HG02623 (cell line): ENCODE measurements around the gene MYO1A.

ENCODE experiments used
- ATAC-seq: cut with Tn5 transposase; IDR thresholded peaks from one replicate; pipeline ENCODE4 v1.9.1; 2021; ENCODE audit warnings: moderate library complexity; ENCODE audit not compliant: unreplicated experiment

The MYO1A gene

DNA sequence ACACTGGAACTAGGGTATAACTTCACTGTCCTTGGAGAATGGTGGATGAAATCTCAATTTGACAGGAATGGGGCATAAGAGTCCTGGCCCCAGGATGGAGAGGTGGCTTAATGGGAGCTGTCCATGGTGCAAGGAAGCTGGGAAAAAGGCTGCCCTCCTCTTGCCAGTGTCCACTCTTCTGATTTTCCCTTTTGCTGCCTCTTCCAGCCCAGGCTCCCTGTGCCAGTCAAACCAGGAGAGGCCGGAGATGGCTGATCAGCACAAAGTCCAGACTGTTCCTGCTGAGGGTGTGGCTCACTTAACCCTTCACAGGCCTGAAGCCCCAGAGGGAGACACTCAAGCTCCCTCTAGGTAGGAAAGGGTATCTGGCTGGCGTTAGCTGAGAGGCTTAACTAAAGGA is at the start of gene MYO1A:
TSS of gene MYO1A (minus strand) at position 240 of the 400 bp plus-strand sequence. CDS start 1,806 bp downstream, outside the sequence.
- ATAC-seq, result no peak

DNA sequence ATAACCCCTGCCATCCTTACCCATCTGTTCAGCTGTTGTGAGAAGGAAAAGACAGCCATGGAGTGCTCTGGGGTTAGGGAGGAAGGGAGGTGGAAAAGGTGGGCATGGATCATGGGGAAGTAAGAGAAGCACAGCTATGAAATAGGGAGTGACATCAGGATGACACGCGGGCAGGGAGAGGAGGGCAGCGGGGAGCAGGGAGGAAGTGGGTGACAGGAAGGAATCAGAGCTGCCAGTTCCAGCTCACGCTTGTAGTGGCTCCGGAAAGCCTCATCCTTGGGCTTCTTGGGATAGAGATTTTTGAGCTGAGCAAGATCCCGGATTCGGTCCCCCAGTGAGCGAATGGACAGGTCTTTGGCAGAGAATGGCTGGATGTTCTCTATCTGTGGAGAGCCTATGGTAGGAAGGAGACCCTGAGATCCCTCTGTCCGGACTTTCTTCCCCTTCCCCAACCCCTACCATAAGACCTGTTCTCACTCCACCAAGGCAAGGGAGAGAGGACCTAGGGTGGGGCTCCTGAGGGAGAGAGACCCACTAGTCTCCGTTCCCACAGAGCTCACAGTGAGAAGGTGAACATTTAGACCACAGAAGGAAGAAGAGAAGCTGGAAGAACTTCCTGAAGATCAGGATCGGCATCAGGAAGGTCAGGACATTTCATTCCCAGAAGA is 49.3 kb upstream of the MYO1A start:
- ATAC-seq, result no peak

DNA sequence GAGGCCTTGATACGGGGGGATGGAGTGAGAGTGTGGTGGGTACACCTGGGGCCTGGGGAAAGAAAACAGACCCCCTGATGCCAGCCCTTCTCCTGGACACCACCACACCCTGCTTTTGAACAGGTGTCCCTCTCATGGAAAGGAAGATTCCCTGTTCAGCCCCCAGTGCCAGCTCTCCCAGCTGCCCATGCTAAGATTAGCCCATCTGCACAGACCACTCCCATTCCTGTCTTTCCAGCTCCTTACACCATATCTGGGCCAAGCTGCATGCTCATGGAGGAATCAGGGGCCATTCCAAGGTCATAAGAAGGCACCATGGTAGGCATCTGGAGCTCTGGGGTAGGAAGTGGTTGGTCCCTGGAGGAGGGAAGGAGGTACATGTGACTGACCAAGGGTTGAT is 48.6 kb upstream of the MYO1A start:
- ATAC-seq, result no peak

DNA sequence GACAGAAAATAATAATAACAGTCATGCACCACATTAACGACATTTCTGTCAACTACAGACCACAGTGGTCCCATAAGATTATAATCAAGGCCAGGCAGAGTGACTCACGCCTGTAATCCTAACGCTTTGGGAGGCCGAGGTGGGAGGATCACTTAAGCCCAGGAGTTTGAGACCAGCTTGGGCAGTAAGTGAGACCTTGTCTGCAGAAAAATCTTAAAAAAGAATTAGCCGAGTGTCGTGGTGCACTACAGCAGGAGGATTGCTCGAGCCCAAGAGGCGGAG is 47.6 kb upstream of the MYO1A start:
- ATAC-seq, result no peak

DNA sequence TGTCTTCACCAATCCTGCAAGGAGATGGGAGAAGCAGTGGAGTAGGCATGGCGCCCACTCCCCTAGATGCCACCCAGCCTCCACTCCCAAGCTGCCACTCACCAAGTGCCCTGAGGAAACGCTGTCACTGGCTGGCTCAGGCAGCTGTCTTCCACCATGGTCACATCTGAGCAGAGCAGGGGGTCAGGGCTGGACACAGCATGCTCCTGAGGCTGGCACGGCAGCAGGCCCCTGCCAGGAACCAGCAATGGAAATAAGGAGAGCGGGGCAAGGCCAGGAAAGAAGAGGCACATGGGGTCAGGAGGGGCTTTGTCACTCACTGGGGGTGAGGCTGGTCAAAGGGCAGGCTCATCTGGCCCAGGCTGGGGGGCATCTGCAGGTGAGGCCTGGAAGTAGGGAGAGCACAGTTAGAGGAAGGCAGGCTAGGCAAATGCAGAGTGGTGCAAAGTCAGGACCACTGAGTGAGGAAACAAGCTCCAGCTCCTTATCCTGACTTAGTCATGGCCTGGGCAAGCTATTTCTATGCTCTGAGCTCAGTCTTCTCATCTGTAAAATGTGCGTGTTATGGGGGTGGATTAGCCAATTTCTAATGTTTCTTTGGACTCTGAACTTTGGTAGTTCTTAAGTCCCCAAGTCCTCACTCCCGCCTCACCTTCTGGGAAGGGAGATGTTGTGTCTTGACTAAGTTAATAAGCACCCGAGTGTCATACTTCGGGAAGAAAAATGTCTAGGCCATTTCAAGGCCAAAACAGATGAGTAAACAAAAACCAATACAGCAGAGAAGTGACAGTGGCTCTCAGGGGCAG is 47.0 kb upstream of the MYO1A start:
- ATAC-seq, result no peak

DNA sequence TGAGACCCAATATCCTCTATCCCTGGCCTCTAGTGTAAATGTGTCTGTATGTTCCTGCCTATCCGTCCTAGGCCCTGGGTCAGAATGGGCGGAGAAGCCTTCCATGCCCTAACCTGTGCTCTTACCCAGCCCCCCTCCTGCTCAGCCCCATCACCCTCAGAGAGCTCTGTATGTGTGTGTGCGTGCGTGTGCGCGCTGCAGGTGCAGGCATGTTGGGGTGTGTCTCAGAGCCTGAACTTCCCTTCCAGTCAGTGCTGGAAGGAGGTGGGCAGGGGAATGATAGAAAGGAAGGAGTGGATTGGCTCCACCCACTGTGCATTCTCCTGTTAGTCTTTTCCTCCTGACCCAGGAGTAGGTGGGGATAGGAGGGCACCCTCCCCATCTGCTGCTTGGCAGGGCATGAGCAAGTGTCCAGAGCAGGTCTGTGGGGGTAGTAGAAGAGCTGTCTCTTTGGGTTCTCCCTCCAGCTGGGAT is 46.2 kb upstream of the MYO1A start:
- ATAC-seq, result no peak

DNA sequence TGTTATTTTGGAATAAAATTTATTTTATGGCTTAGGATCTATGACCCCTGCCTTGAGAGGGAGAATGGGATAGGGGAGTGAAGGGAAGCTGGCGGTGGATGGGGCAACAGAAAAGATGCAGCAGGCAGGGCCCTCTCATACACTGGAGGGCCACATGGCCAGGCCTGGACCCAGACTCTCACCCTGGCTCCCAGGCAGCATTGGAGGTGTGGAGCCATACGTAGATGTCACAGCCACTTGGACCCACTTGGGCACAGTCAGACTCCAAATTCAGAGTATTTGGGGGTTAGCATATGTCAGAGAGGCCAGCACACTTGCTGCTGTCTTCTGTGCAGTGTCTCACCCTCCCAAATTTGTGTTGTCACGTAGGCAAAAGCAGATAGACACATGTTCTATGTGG is 45.5 kb upstream of the MYO1A start:
- ATAC-seq, result no peak

DNA sequence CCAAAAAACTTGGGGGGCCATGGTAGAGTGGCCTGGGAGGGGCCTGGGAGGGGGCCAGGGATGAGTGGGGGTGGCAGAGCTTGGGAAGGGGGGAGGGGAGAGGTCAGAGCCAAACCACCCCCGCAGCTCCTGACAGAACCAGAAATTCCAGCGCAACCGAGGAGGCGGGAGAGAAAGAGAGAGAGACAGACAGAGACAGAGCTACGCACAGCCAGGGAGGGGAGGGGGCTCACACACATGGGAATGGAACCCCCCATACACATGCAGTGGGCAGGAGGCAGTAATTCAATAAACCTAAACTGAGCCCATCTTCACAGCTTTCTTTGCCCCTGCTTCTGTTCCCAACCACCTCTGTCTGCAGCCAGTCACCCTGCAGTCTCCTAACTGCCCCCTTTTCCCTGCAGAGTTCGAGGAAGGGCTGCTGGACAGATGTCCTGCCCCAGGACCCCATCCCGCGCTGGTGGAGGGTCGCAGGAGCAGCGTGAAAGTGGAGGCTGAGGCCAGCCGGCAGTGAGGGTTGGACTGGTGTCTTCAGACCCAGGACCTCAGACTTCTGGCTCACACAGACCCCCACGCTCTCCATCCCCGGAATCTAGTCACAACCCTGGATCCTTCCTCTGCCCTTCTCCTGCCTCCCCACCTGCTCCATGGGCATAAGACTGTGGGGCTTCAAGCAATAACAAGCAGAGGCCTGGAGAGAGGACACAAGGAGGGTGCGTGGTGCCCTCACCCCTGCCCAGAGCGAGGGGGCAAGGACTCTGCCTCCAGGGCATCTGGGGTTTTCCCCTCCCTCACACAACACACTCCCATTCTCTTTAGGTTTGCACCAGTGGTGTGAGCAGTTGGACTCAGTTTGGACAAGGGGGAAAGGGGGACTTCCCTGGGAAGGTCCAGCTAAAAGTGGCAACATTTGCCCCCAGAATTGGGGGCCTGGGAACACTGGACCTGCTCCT is 44.6 kb upstream of the MYO1A start:
- no peak for ATAC-seq

DNA sequence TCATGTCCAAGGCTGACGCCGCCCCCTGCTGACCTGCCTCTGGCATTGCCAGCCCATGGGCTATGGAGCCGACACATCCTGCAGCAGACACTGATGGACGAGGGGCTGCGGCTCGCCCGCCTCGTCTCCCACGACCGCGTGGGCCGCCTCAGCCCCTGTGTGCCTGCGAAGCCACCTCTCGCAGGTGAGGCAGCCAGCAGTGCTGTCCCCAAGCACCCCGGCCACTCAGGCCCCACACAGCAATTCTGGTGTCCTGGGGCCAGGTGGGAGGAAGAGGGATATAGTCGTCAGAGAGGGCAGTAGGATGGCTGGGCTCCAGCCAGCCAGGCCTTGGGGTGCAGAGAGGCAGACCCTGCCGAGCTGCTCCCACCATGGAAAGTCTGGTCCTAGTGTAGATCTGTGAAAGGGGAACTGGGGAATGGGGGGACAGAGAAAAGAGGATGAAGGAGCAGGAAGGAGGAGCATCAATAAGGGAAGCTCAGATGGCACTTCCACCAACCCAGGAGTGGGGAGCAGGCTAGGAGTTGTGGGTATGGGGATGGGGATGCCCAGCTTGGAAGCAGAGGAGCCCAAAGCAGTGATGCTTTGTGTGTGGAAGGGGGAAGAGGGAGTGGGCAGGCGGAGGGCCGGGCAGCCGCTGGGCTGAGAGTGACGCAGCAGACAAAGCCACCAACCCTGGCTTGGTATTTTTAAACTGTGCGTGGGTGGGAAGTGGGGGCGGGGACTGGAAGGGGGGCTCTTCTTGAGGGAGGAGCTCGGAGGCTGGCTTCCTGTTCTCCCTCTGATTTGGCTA is 43.7 kb upstream of the MYO1A start:
- peak; percentile 28 for ATAC-seq

DNA sequence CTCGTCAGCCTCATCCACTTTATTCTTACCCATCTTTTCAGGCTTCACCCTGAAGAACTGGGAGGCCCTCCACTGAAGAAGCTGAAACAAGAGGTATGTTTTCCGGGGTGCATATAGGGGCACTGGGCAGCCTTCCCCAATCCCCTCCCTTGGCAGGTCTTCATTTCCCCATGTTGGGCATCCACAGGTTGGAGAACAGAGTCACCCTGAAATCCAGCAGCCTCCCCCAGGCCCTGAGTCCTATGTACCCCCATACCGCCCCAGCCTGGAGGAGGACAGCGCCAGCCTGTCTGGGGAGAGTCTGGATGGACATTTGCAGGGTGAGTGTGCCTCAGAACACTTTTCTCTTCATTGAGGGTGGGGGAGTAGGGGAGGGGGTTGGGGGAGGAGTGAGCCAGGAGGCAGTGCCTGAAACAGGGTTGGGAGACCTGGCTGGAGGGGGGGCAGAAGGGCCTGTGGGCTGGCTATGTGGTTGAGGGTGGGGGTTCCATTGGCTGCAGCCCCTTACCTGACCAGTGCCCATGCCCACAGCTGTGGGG is 43.0 kb upstream of the MYO1A start:
- no peak for ATAC-seq

DNA sequence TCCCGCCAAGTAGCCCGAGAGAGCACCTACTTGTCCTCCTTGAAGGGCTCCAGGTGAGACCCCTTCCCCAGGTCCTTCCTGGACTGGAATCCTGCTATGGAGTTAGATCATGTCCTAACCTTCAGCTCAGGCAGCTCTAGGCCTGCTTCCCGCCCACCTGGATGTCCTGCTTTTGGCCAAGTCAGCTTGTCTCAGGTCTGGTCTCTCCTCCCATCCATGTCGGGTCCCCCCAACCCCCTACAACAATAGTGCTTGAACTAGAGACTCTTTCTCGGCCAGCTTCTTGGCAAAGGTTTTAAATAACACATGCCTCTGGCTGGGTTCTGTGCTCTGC is 42.6 kb upstream of the MYO1A start:
- ATAC-seq, result no peak

DNA sequence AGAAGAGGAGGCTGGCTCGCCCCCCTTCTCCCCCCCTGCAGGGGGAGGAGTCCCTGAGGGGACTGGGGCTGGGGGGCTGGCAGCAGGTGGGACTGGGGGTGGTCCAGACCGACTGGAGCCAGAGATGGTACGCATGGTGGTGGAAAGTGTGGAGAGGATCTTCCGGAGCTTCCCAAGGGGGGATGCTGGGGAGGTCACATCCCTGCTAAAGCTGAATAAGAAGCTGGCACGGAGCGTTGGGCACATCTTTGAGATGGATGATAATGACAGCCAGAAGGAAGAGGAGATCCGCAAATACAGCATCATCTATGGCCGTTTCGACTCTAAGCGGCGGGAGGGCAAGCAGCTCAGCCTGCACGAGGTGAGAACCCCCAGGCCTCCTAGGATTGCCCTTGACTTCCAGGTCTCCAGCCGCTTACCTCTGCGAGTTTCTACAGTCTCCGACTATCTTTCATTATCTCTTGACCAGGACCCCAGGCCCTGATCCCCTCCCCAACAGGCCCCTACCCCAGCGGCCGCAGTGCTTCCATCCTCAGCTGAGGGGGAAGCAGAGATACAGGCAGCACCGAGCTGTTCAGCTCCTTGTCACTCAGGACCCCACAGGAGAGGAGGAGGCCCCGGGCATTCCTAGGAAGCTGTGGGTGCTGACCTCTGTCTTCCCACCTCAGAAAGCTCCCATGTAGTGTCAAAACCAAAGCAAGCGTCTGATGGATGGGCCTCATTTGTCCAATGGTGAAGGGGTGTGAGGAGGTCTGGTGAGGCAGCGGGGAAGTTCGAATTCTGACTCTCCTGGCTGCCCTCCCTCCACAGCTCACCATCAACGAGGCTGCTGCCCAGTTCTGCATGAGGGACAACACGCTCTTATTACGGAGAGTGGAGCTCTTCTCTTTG is 42.0 kb upstream of the MYO1A start:
- no peak for ATAC-seq

DNA sequence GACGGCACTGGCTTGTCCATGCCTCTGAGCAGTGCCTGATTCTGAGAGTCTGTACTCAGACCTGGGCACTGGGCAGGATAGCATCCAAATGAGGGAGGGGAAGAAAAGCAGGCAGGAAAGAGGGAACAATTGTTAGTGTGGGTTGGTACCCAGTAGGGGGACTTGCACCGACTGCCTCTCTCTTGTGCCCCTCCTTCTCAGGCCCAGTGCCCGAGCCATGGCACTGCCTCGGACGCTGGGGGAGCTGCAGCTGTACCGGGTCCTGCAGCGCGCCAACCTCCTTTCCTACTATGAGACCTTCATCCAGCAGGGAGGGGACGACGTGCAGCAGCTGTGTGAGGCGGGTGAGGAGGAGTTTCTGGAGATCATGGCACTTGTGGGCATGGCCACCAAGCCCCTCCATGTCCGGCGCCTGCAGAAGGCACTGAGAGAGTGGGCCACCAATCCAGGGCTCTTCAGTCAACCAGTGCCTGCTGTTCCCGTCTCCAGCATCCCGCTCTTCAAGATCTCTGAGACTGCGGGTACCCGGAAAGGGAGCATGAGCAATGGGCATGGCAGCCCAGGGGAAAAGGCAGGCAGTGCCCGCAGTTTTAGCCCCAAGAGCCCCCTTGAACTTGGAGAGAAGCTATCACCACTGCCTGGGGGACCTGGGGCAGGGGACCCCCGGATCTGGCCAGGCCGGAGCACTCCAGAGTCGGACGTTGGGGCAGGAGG is 41.2 kb upstream of the MYO1A start:
- no peak for ATAC-seq

DNA sequence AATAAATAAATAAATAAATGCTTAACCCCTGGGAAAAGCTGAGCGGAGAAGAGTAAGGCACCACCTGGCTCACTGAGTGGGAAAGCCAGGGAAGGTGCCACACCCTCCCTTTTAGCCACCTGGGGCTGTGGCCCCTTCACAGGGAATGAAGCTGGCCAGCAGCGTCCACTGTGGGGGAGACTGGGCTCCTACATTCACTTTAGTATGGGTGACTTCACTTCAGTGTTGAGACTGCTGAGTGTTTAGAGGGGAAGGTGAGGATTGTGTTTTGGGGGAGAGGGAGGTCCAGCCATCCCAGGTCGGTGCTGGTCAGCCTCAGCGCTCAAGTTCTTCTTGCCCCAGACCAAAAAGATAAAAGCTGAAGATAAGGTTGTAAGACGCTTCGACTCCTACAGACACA is 40.6 kb upstream of the MYO1A start:
- no peak for ATAC-seq

DNA sequence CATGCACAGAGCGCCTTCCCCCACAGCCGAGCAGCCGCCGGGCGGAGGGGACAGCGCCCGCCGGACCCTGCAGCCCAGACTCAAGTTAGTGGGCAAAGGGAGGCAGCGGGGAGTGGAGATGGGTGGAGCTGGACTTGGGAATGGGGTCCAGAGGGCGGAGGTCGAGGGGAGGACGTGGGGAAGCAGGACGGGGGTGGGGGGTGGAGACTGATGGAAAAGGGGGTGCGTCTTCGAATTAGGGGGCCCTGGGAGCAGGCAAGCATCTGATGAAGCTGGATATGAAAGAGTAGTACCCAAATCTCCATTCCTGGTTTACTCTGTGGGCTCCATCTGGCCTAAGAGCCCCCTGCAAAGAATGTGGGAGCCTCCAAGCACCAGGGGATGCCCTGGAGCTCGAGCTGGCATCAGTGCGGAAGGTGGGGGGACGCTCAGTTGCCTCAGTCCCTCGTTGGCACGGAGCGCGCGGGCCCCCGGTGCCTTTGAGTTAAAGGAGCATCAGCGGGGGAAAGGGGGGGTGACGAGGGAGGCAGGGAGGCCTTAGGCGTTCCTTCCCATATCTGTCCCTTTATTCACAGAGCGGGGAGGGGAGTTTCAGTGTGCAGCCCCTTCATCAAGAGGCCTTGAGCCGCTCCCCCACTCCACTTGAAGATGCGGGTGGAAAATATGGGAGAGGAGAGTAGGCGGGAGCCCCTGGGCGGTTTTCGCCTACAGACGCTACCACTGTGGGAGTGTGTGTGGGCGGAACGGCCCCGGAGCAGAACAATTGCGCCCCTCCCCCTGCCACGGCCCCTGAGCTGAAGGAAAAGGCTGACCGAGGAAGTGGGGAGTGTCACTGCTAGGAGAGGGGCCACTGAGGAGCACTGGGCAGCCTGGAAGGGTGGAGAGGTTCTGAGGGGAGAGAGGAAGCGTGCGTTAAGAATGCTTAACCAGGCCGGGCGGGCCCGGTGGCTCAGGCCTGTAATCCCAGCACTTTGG is 39.6 kb upstream of the MYO1A start:
- no peak for ATAC-seq

DNA sequence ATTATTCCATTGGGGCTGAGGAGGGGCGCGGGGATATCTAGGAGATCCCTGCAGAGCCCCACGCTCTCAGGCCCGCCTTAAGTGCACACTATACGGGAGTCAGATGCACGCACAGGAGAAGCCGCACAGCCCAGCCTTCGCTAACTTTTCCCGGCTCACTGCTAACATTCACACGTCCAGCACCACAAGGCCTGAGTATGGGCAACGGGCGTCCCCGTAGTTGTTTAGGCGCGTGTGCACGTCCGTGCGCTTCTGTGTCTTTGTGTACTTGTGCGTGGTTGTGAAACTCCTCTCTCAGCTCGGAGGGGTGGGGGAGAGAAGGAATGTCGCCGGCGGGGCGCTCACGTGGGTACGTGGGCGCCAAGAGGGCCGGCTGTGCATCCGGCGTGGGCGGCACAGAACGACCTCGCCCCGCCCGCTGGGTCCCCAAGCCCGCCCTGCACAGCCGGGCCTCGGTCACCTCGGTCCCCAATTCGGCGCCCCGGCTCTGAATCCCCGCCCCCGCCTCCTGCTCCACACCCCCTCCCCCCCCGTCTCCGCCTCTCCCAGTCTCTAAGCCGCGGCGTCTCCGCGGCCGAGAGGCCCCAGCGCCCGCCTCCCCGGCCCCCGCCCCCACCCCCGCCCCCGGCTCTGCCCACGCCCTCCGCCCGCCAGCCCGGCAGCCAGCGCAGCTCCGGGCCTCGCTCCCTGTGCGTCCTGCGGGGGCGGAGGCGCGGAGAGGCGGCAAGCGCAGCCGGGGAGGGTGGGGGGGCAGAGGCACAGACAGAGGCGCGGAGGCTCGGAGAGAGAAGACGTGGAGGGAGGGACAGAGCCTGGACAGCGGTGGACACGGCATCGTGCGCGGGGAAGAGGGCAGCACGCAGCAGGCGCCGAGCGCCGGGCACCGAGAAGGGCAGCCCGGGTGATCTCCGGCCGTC is 38.7 kb upstream of the MYO1A start, which contains the start of gene NAB2:
TSS of gene NAB2 (plus strand) at position 761 of the 917 bp plus-strand sequence. CDS start 158 bp downstream, outside the sequence.
- ATAC-seq, result peak; percentile 54
